Esophagus squamous epithelium (tissue), 5 donors: ENCODE measurements around the gene DIAPH3. TPM values are rescaled to one million over a fixed set of nuclear protein-coding genes. Genes with fewer than 3 reads are reported as not detected.

ENCODE experiments used
- DNase-seq: peaks from one replicate; lab custom pipeline; 2025; lab: John Stamatoyannopoulos, UW
- H3K27ac ChIP-seq, 4 donors: fragments of 200-600 bp; sonication (generic); one replicate each; pipeline ENCODE4 v1.5.1; 2016 to 2019; ENCODE audit warnings: mild to moderate bottlenecking in 1 of 4
- H3K27me3 ChIP-seq, 4 donors: fragments of 200-600 bp; sonication (generic); 1 replicate in 3 of 4; 2 replicates in 1 of 4; pipeline versions ENCODE4 v1.5.1 to v1.6.0; 2017 to 2021; ENCODE audit warnings: antibody characterized with exemption in 1 of 4
- H3K36me3 ChIP-seq, 3 donors: fragments of 200-600 bp; sonication (generic); one replicate each; pipeline ENCODE4 v1.5.1; 2016 to 2019
- H3K4me1 ChIP-seq, 3 donors: fragments of 200-600 bp; sonication (generic); one replicate each; pipeline ENCODE4 v1.5.1; 2017 to 2019
- H3K4me3 ChIP-seq, 4 donors: fragments of 200-600 bp; sonication (generic); 1 replicate in 3 of 4; 2 replicates in 1 of 4; pipeline ENCODE4 v1.5.1; 2016 to 2019; ENCODE audit warnings: mild to moderate bottlenecking in 2 of 4, moderate library complexity in 1 of 4
- H3K9me3 ChIP-seq, 3 donors: fragments of 200-600 bp; sonication (generic); one replicate each; pipeline ENCODE4 v1.5.1; 2016 to 2019
- CTCF ChIP-seq, 6 experiments: fragments of 450-650 bp in 4 of 6; fragments of 200-600 bp in 2 of 6; sonication (generic) in 2 of 6; IDR thresholded peaks; one replicate each; pipeline ENCODE4 v1.5.1; 2016 to 2019; ENCODE audit warnings: antibody characterized with exemption in 6 of 6, mild to moderate bottlenecking in 4 of 6, moderate library complexity in 4 of 6
- POLR2A ChIP-seq, 4 donors: fragments of 450-650 bp; IDR thresholded peaks; one replicate each; pipeline ENCODE4 v1.6.1; 2017; ENCODE audit warnings: antibody characterized with exemption in 4 of 4, mild to moderate bottlenecking in 4 of 4, moderate library complexity in 3 of 4
- WGBS, 2 donors: methylation state at CpG; one replicate each; pipeline ENCODE4 v1.1.5; 2018; 5-methylcytosine and 5-hydroxymethylcytosine counted together
- intact Hi-C: fragments of 100-400 bp; cut with DNase I; formaldehyde crosslinking; loops from one replicate; pipeline ENCODE4 v1.15.0; 2022
- total RNA-seq, 4 donors: library from RNA; depleted of rRNA; stranded (reverse); fragments of >200 nt; gene quantifications; one replicate each; pipeline ENCODE4 v1.1.0, GENCODE V29; 2016
- donor health status: DM: yes; HTN: yes; CAD: no.

The DIAPH3 gene
- total RNA-seq, 4 donors from 2014 or later = 2.2 to 11.1 (median 4.0) TPM

GRCh38 chr13:59978862-59979261 is 184.9 kb downstream of the DIAPH3 start:
- no peak for TF ChIP-seq POLR2A (IDR thresholded peaks at IDR 0.05)
- TF ChIP-seq CTCF (IDR thresholded peaks at IDR 0.05) = no peak

GRCh38 chr13:59976856-59977255 is 186.9 kb downstream of the DIAPH3 start:
- intact Hi-C loops = no loop called here

More at GRCh38 chr13:59978862-59979261, 184.9 kb downstream of the DIAPH3 start:
- H3K27ac ChIP-seq = no peak overlapping the region
- H3K9me3 ChIP-seq = no peaks in the 10 kb centered on the region
- H3K27me3 ChIP-seq = no peaks in the 10 kb centered on the region
- no peaks in the 10 kb centered on the region for H3K36me3 ChIP-seq
- intact Hi-C loops = no loop called here
- H3K4me1 ChIP-seq = no peaks in the 10 kb centered on the region
- DNase-seq = no peak
- H3K4me3 ChIP-seq = no peak overlapping the region

GRCh38 chr13:59975807-59976435 is 187.8 kb downstream of the DIAPH3 start:
- H3K9me3 ChIP-seq = no peaks in the 10 kb centered on the region
- H3K4me1 ChIP-seq = no peaks in the 10 kb centered on the region
- no peak overlapping the region for H3K27ac ChIP-seq
- WGBS, 2 donors = 93% methylated on average over 6 of the region's 6 CpGs
- H3K27me3 ChIP-seq = no peaks in the 10 kb centered on the region
- intact Hi-C loops = no loop called here
- H3K4me3 ChIP-seq = no peak overlapping the region
- TF ChIP-seq POLR2A (IDR thresholded peaks at IDR 0.05) (no peak), CTCF (IDR thresholded peaks at IDR 0.05) (no peak)
- no peaks in the 10 kb centered on the region for H3K36me3 ChIP-seq
- no peak for DNase-seq

More at GRCh38 chr13:59976856-59977255, 186.9 kb downstream of the DIAPH3 start:
- Histone ChIP-seq H3K9me3 (no peaks in the 10 kb centered on the region), H3K4me3 (no peak overlapping the region), H3K4me1 (no peaks in the 10 kb centered on the region), H3K36me3 (no peaks in the 10 kb centered on the region), H3K27ac (no peak overlapping the region), H3K27me3 (no peaks in the 10 kb centered on the region)
- 87 to 92% methylated on average over 3 of the region's 3 CpGs for WGBS, 2 donors
- DNase-seq = no peak
- TF ChIP-seq POLR2A (IDR thresholded peaks at IDR 0.05) = no peak
- TF ChIP-seq CTCF (IDR thresholded peaks at IDR 0.05) = no peak

- Histone ChIP-seq H3K4me3 (no peak overlapping the region), H3K36me3 (no peaks in the 10 kb centered on the region), H3K27me3 (no peaks in the 10 kb centered on the region), H3K9me3 (no peaks in the 10 kb centered on the region), H3K4me1 (no peaks in the 10 kb centered on the region), H3K27ac (no peak overlapping the region)
- 85 to 90% methylated on average over 2 to 3 of the region's 3 CpGs for WGBS, 2 donors
- DNase-seq = no peak
- intact Hi-C loops = no loop called here
- TF ChIP-seq CTCF (IDR thresholded peaks at IDR 0.05) (no peak), POLR2A (IDR thresholded peaks at IDR 0.05) (no peak)
These were observed 192.9 kb downstream of the DIAPH3 start for GRCh38 chr13:59970847-59971246.

GRCh38 chr13:59963827-59964226 is 199.9 kb downstream of the DIAPH3 start:
- Histone ChIP-seq H3K27me3 (no peaks in the 10 kb centered on the region), H3K36me3 (no peaks in the 10 kb centered on the region), H3K9me3 (no peaks in the 10 kb centered on the region), H3K4me3 (no peak overlapping the region), H3K4me1 (no peaks in the 10 kb centered on the region), H3K27ac (no peak overlapping the region)
- no peak for TF ChIP-seq CTCF (IDR thresholded peaks at IDR 0.05)
- TF ChIP-seq POLR2A (IDR thresholded peaks at IDR 0.05) = no peak
- intact Hi-C loops = no loop called here
- no peak for DNase-seq
- 73 to 90% methylated on average over 2 of the region's 2 CpGs for WGBS, 2 donors
